NCI-H146 (cell line): ENCODE data around the gene FBLN1.
"Not testable (repeated sequence)": the region's sequence is repeated elsewhere in the genome, so short reads cannot be mapped to it uniquely, and the experiment has no call there.

ENCODE experiments used
- DNase-seq: peaks from one replicate; lab custom pipeline; 2025; lab: John Stamatoyannopoulos, UW

The FBLN1 gene

DNA sequence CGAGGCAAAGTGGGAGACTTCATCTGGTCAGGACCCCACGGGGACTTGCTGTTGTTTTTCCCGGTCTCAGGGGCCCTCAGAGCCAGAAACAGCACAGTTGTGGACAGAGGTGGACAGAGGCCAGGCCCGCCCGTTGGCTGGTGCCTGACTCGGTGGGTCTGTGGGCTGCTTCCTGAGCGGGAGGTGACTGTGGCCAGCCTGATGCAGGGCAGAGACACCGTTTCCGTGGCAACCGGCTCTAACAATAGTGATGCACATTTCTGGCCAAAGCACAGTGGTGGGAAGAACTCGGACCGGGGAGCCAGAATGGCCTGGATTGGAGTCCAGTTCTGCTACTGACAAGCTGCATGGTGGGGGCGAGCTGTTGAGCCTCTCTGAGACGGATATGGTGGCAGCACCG, 110.3 kb downstream of the FBLN1 start:
- no peak for DNase-seq

DNA sequence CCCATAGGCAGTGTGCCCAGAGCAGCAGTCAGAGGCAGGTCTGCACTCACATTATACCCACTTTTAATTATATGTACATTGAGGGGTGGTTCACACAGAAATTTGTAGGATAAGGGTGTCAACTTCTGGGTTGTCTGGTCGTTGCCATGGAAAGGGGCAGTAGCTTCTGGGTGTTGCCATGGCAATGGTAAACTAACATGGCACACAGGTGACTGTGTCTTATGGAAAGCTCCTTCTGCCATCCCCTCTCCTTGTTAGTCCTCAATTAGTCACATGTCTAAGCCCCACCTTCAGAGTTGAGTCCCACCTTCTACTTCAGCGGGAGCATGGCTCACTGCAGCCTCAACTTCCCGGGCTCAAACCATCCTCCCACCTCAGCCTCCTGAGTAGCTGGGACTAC, 112.7 kb downstream of the FBLN1 start:
- no peak for DNase-seq

DNA sequence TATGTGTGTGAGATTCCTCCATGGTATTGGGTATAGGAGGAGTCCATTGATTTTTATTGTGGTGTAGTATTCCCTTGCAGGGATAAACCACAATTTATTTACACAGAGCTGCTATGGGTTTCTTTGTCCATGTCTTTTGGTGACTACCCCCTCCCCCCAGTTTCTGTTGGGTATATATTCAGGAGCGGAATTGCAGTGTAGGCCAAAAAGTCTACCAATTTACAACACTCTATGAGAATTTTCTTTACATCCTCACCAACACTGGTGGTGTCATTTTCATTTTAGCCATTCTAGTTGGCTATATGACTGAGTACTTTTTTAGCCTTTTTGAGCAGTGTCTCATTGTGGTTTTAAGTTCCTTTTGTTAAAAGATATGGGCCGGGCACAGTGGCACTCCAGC, 113.7 kb downstream of the FBLN1 start:
- DNase-seq, result no peak

DNA sequence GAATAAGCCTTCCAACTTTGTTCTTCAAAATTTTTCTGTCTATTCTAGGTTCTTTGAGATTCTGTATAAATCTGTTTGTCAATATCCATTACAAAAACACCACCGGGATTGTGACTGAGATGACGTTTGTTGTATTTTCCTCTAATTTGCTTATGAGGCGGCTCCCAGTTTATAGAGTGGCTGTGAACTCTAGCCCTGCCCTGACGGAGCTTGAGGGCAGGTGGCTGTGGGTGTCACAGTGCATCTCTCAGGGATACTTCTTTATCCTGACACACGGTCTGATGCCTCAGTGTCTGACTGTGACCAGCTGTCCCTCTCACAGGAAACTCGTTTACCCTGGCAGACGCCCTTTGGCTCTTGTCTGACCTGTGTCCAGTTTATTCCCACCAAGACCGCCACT, 115.3 kb downstream of the FBLN1 start:
- DNase-seq, result no peak

DNA sequence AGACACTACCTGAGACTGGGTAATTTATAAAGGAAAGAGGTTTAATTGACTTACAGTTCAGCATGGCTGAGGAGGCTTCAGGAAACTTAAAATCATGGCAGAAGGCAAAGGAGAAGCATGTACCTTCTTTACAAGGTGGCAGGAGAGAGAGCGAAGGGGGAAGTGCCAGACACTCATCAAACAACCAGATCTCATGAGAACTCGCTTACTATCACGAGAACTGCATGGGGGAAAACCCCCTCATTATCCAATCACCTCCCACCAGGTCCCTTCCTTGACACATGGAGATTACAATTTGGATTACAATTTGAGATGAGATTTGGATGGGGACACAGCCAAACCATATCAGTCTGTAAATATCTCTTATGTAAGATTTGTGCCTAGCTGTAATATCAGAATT, 118.0 kb downstream of the FBLN1 start:
- no peak for DNase-seq

DNA sequence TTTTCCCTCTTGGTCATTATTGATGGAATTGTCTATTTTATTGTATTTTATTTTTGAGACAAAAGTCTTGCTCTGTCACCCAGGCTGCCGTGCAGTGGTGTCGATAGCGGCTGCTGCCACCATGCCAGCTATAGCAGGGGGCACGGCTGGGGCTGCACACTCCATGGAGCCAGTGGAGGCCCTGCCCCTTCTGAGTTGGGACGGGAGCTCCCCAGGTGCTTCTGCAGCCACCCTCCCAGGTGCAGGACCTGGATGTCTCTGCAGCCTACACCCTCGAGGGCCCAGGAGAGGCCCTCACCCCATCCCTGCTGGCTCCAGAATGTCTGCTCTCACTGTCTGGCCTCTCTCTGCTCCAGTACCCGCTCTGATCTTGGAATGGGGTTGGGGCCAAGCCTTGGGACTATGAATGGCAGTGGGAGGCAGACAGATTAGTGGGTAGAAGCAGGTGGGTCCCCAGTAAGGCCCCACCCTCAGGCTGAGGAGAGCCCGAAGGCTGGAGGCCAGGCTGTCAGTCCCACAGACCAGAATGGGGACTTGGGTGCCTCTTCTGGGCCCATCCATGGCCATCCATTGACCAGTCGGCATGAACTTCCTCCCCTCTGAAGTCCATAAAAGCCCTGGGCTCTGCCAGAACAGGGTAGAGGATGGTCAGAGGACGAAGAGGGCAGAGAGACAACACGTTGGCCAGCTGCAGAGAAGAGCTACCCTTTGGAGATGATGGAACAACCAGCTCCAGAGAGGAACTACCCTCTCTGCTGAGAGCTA, 119.3 kb downstream of the FBLN1 start:
- DNase-seq, result no peak

DNA sequence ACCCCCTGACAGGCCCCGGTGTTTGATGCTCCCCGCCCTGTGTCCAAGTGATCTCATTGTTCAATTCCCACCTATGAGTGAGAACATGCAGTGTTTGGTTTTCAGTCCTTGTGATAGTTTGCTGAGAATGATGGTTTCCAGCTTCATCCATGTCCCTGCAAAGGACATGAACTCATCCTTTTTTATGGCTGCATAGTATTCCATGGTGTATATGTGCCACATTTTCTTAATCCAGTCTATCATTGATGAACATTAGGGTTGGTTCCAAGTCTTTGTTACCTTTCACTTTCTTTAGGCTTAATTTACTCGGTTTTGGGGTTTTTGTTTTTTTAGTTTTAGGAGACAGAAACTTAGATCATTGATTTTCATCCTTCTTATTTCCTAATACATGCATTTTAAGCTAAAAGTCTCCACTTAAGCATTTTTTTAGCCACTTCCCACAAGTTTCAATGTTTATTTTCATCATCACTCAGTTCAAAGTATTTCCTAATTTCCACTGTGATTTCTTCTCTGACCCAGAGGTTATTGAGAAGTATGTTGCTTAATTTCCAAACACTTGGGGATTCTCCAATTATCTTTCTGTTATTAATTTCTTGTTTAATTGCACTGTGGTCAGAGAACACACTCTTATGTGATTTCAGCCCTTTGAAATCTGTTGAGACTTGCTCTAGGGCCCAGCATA, 120.9 kb downstream of the FBLN1 start:
- not testable (repeated sequence) for DNase-seq

DNA sequence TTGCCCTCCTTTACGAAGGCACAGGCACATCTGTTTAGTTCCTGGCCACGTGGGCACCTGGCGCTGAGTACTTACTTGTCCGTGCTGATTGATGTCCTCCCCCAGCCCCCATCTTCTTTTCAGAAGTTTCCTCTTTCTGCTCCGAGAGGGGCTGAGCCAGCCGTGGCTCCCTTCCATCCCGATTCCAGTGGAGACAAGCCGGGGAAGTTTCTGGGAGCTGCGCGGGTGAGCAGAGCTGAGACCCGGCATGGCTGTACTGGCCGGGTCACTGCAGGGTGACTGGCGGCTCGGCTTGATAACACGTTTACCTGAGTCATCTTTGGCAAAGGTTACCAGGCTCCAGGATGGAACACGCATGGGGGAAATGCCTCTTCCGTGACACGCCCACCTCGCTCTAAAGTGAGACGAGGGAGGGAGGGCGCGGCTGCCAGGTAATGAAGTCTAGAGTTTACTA, 123.5 kb downstream of the FBLN1 start:
- DNase-seq, result no peak

DNA sequence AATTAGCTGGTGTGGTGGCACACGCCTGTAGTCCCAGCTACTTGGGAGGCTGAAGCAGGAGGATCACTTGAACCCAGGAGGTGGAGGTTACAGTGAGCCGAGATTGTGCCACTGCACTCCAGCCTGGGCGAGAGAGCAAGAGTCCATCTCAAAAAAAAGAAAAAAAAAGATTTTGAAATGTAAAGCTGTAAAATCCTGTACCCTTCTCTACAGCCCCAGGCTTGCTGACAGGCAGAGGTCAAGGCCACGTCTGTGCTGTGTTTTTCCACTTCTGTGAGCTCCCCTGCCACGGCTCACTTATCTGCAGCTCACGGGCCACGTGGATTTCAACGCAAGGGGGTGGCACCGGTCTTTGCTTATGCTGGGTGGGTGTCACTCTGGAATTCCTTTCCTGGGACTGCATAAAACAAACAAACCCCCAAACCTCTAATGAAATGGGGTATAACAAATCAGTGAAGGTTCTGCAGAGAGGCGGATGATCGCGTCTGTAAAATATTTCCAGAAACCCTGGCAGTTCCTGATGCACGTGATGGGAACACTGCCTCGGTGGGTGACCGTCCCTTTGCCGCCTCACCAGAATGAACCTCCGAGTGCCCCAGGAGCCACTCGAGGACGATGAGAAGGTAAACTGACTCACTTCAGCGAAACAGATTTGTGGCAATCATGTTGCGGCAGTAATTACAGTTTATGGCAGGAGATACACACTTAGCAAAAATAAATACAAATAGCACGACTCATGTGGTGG, 125.0 kb downstream of the FBLN1 start:
- DNase-seq, result no peak

DNA sequence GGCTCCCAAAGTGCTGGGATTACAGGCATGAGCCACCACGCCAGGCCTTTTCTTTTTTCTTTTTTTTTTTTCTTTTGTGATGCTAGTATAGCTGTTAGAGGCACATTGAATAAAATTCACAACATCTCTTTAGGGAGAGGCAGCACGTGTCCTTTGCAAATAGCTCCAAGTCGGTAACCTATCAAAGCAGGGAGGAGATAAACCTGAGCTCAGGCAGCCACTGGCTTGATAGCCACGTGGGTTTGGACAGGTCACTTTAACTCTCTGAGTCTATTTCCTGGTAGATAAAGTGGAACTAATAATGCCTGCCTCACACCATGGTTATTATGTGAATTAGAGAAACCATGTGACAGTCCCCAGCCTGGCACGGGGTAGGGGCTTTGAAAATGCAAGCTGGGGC, 125.8 kb downstream of the FBLN1 start:
- no peak for DNase-seq

DNA sequence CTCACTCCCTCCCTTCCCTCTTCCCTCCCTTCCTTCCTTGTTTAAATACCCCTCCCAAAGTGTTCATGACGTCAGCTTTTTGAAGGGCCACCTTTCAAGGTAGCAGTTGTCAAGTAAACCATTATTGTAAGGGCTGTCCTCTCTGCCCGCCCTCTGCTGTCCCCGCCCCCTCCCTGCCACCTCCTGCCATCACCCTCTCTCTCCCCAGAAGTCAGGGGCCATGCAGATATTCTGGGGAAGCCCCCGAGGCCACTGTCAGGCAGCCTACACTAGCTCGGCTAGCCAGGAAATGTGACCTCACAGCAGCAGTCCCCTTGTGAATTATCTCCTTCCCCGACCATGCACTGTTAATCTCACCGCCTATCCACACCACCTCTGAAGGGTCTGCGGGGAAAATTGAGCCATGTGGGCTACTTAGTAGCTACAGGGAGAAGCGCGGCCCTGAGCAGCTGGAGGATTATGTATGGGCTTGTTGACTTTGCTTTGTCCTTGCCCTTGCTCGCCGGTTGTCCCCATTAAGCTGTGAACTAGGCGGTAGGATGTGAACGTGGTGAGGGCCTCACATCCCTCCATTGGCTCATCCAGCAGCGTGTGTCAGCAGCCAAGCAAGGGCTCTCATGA, 126.9 kb downstream of the FBLN1 start:
- peak; percentile 78 for DNase-seq

DNA sequence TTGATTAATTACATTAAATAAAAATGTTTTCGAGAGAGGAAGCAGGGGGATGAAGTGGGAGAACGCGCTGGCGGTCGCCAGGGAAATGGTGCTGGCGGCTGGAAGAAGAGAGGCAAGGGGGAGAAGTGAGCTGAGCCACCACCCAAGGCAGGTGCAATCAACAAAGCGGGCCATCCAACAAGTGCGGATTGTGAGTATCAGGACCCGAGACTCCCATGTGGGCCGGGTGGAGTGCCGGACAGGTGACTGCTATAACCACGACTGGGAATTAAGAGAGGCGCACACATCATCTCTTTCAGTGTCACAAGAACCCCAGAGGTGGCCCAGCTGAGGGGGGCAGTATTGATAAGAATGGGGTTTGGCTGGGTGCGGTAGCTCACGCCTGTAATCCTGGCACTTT, 127.8 kb downstream of the FBLN1 start:
- DNase-seq, result no peak

DNA sequence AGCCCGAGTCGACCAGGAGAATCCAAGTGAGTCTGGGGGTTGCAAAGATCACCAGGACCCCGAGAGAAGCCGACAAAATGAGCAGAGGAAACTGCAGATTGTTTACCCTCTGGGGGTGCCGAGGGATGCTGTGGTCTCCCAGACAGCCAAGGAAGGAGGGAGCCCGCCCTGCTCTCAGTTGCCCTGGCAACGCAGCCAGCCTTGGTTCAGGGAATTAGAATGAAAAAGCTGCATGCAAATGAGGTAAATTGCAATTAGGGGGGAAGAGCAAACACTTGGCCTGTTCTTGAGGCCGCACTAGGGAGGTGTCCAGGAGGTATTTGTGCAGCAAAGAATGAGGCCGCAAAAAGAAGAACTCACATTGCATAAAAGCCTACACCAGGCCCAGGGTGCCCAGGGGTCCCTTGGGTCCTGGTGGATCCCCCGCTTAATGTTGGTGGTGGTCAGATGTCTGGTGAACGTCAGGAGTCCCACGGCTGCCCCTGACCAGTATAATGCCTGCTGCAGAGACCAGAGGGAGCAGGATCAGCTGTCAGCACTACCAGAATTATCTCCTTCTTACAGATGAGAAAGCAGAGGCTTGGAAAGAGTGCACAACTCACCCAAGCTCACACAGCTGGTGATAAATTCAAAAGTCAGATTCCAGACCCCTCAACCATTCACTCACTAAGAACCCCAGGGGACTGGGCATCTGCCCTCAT, 128.6 kb downstream of the FBLN1 start:
- no peak for DNase-seq

DNA sequence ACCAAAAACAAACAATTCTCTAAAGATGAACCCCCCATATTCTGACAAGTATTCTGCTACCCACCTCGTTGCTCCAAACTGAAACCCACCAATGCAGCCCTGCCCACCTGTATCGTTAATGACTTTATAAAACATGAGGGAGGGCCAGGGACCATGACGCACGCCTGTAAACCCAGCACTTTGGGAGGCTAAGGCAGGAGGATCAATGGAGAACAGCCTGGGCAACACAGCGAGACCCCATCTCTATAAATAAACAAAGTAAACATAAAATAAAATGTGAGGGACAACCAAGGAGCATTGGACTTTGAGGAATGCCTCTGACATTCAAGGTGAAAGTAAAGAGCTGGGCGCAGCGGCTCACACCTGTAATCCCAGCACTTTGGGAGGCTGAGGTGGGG, 129.2 kb downstream of the FBLN1 start:
- DNase-seq, result no peak

DNA sequence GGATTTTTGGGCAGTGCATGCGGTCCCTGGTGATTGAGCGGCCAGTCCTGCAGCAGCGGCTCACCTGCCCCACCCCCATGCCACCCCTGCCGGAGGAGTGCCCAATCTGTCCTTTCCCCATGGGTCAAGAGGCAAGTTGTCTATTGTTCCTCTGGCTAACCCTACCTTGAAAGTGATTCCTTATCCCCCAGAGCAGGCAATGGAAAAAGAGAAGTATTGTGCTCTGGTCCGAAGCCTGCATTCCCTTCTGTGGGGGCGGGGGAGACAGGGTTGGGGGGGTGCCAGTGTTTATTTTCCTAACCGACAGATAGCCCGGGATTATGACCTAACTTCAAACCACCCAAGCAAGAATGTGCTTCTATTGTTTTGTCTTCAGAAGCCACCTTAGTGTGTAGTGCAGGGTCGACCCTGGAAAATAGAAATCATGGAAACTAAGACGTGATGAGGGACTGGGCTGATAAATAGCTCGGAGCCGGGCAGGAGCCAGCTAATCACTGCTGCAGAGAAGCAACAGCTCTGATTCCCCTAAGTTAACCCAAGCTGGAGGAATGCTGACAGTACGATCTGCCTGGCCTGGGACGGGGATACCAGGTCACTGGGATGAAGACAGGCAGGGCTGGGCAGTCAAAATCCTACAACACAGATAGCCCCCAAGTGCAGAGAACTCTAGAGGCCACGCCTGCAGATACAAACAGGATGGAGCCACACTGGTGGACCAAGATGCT, 130.3 kb downstream of the FBLN1 start:
- DNase-seq, result no peak

DNA sequence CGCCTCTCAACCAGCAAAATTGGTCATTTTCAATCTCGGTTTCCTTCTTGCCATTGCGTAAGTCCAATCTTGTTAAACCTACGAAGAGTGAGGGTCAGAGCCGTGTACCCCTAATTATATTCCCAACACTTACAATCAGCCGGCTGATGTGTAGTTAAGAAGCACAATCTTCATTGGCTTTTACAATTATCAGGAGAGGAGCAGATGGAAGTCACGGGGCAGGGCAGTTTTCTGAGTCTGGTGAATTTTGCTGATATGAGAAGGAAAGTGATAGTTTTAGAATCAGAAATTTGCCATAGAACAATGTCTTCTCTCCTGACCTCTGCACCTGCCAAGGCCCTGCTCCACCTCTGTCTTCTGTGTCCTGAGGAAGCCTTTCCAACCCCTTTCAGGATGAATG, 134.0 kb downstream of the FBLN1 start:
- DNase-seq, result no peak

DNA sequence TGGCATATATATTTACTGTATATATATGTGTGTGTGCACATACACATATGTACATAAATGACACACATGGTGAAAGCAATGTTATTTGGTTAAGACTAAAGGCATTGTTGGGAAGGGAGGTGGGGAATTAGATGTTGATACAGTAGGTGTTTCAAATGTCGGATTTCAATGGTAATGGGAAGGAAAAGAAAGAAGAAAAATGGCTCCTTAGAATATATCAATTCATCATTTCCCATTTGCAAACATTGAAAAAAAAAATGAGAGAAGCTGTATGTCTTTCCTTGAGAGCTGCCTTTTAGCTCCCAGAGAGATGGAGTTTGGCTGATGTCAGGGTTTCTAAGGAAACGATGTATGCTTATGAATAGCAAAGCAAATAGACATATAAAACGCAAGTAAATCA, 135.5 kb downstream of the FBLN1 start:
- no peak for DNase-seq

DNA sequence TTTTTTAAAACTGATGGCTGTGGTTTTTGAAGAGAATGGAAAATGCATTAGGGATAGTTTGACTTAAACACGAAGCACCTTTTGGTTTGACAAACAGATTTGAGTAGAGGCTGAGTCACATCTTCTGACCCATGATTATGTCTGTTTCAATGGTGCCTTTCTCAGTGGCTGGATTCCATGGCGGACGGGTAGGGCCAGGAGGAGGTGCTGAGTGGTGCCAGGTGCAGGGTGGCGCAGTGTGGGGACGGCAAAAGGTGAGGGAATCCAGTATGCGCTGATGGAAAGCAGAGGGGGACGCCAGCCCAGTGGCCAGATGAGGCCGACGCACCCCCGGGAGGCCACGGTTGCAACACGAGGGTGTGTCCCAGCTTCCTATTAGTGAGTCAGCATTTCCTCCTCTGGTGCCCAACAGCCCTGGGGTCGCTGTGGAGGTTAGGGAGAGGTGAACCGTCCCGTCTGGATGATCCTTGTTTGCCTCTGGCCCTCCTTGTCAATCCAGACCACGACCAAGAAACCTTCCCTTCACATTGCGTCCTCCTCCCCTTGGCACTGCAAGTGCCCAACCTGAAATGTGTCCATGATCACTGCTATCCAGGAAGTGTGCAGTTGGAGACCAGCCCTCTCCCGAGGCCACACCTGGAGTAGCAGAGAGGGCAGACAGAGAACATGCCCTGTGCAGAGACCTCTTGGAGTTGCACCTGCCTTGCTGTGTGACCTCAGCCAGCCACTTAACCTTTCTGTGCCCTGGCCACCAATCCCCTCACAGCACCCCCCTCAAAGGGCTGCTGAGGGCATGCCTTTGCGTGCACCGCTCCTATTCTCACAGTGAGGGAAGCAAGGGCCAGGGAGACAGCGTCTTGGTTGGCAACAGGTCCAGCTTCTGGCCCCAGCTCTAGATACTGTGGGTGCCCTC, 136.4 kb downstream of the FBLN1 start:
- DNase-seq, result peak; percentile 15

DNA sequence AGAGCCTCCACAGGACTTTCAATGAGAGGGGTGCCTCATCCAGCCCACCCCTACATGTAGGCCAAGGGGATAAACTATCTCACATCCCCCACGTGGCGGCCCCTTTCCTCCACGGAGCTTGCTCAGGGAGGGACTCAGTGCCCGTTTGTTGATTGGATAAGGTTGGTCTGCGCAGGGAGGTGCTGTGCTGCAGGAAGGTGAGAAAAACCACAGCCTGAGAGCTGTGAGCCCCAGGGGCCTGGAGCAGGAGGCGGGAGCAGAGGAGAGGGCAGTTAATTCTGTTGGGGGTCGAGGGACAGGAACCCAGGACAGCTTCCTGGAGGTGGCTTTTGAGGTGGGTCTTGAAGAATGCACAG, 137.0 kb downstream of the FBLN1 start:
- DNase-seq, result no peak

DNA sequence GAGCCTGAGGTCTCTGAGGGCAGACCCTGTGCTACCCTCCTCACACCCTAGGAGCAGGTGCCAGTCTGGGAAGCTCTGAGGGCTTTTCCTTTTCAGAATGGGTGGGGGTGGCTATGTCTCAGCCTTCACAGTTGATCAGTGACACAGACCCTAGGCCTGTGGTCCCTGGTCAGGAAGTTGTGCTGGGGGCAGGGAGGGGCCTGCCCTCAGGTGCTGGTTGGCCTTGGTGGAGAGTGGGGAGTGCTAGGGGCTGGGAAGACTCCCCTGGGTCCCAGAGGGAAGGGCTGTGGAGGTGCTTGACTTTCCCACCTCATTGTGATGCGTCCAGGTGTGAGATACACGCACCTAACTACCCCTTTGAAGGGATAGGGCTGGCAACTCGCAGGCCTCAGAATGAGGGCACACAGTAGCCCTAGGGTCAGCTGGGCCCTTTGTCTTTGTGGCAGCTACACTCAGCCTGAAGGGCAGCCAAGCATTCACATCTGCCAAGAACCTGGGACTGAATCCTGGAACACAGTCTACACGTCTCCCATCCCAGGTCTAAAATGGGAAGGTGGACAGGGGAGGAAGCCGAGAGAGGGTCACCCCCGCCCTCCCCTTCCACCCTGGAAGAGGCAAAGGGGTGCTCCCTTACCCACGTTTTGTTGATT, 137.7 kb downstream of the FBLN1 start:
- DNase-seq, result no peak
